ENCODE data around the gene FCRLB. TPM values are rescaled to one million over a fixed set of nuclear protein-coding genes. Genes with fewer than 3 reads are reported as not detected.
"Not testable (repeated sequence)": the region's sequence is repeated elsewhere in the genome, so short reads cannot be mapped to it uniquely, and the experiment has no call there.

The FCRLB gene
- total and polyA plus RNA-seq, 2 donors (not counting 1 experiment from before 2014, with no cell fraction given) = 3.8 to 6.4 TPM

DNA sequence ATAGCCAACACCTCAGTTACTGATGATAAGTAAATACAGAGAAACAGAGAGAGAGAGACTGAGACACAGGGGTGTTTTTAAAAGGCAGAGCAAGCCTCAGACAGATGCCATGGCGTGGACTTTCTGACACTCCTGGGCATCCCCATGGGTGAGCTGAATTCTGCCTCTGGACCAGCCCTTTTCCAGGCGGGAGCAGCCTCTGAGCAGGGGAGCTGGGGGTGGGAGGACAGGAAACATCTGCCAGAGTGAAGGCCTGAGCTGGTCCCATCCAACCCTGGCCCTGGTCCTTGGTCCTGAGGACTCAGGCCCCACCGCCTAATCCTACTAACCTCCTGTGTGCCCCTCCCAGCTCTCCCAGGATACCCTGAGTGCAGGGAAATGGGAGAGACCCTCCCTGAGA is 46.4 kb upstream of the FCRLB start:
- H3K9me3 Mint-ChIP-seq (ENCODE audit: insufficient read depth); ATAC-seq (ENCODE audit: low read depth); H3K27ac Mint-ChIP-seq; H2AFZ ChIP-seq (ENCODE audit: insufficient read depth, low read depth, low read length, poor library complexity, severe bottlenecking); H3K4me1 Mint-ChIP-seq; H3K79me2 ChIP-seq (ENCODE audit: control insufficient read depth, insufficient read depth, low read length); H3K4me3 Mint-ChIP-seq; H3K9me3 ChIP-seq (ENCODE audit: control extremely low read depth in 1 of 3, control insufficient read depth in 2 of 3, insufficient read depth in 1 of 3, low read length in 2 of 3); H3K4me1 ChIP-seq (ENCODE audit: control insufficient read depth in 2 of 2, insufficient read depth in 2 of 2, low read length in 2 of 2); H3K4me2 ChIP-seq (replicated peaks; ENCODE audit: low read depth, low read length, poor library complexity, severe bottlenecking); intact Hi-C loops (cut with micrococcal nuclease); DNase-seq; H3K9ac ChIP-seq (ENCODE audit: low read length); POLR2A ChIA-PET; CTCF ChIA-PET; H3K27ac ChIP-seq (ENCODE audit: low read length in 2 of 2); H3K27me3 Mint-ChIP-seq; H4K20me1 ChIP-seq (ENCODE audit: control insufficient read depth, insufficient read depth, low read length, poor library complexity, severe bottlenecking); H3K27me3 ChIP-seq (replicated peaks in 1 of 4; ENCODE audit: control extremely low read depth in 1 of 4, control insufficient read depth in 3 of 4, insufficient read depth in 4 of 4, low read length in 3 of 4); H3K4me3 ChIP-seq (ENCODE audit: control extremely low read depth in 1 of 5, extremely low read depth in 1 of 5, insufficient read depth in 1 of 5, low read depth in 2 of 5, low read length in 4 of 5): not testable (repeated sequence)
- 100% methylated on average over 2 of the region's 3 CpGs for WGBS (ENCODE audit: insufficient coverage)
- H3K36me3 ChIP-seq (replicated peaks in 1 of 2; ENCODE audit: control extremely low read depth in 1 of 2, control insufficient read depth in 1 of 2, extremely low read depth in 1 of 2, insufficient read depth in 2 of 2, low read length in 1 of 2) = peaks cover 6 to 43% of the 10 kb centered on the region in 2 experiments

DNA sequence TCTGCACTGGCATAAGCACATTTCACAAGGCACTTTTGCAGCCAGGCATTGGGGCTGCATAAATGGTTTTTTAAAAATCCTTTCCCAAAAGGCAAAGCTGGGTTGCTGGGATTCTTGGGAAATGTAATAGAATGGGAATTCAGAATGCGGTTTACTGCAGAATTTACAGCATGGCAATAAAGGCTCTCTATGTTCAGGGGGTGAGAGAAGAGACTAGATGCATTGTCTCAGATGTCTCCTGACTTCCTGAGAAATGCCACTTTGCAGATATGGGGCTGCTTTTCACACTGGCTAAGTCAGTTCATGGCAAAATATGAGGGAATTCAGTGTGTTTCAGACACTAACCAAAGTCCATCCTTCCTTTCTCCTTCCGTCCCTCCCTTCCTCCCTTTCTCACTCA is 44.9 kb upstream of the FCRLB start:
- H3K27ac ChIP-seq (ENCODE audit: low read length in 2 of 2) = no peak overlapping the region
- no peak overlapping the region for H3K4me3 ChIP-seq (ENCODE audit: control extremely low read depth in 1 of 5, extremely low read depth in 1 of 5, insufficient read depth in 1 of 5, low read depth in 2 of 5, low read length in 4 of 5)
- ATAC-seq (ENCODE audit: low read depth) = no peak
- no peak overlapping the region for H2AFZ ChIP-seq (ENCODE audit: insufficient read depth, low read depth, low read length, poor library complexity, severe bottlenecking)
- intact Hi-C loops (cut with micrococcal nuclease) = no loop called here
- H3K36me3 ChIP-seq (replicated peaks in 1 of 2; ENCODE audit: control extremely low read depth in 1 of 2, control insufficient read depth in 1 of 2, extremely low read depth in 1 of 2, insufficient read depth in 2 of 2, low read length in 1 of 2) = peaks cover 6 to 39% of the 10 kb centered on the region in 2 experiments
- H3K9me3 ChIP-seq (ENCODE audit: control extremely low read depth in 1 of 3, control insufficient read depth in 2 of 3, insufficient read depth in 1 of 3, low read length in 2 of 3) = no peaks in the 10 kb centered on the region
- no peak for TF ChIP-seq CTCF (IDR thresholded peaks at IDR 0.05)
- no peak for DNase-seq
- H4K20me1 ChIP-seq (ENCODE audit: control insufficient read depth, insufficient read depth, low read length, poor library complexity, severe bottlenecking) = no peaks in the 10 kb centered on the region
- no peaks in the 10 kb centered on the region for H3K4me1 ChIP-seq (ENCODE audit: control insufficient read depth in 2 of 2, insufficient read depth in 2 of 2, low read length in 2 of 2)
- Mint-ChIP-seq H3K27ac (no peak overlapping the region), H3K4me1 (peaks cover 3% of the 10 kb centered on the region), H3K9me3 (ENCODE audit: insufficient read depth) (no peaks in the 10 kb centered on the region), H3K4me3 (no peak overlapping the region), H3K27me3 (no peaks in the 10 kb centered on the region)
- H3K4me2 ChIP-seq (replicated peaks; ENCODE audit: low read depth, low read length, poor library complexity, severe bottlenecking) = no peak overlapping the region
- H3K79me2 ChIP-seq (ENCODE audit: control insufficient read depth, insufficient read depth, low read length) = no peaks in the 10 kb centered on the region
- H3K27me3 ChIP-seq (replicated peaks in 1 of 4; ENCODE audit: control extremely low read depth in 1 of 4, control insufficient read depth in 3 of 4, insufficient read depth in 4 of 4, low read length in 3 of 4) = no peaks in the 10 kb centered on the region
- ChIA-PET POLR2A (no interaction called here), CTCF (no interaction called here)
- H3K9ac ChIP-seq (ENCODE audit: low read length) = no peak overlapping the region
- 100% methylated on average over 2 of the region's 2 CpGs for WGBS (ENCODE audit: insufficient coverage)

Measured in B cell (primary cell).